Measurements from ENCODE around the gene CDC14B. TPM values are rescaled to one million over a fixed set of nuclear protein-coding genes. Genes with fewer than 3 reads are reported as not detected.

The CDC14B gene
- total RNA-seq, 1 experiment from 2014 or later, result 5.2 TPM

- BruUV-seq (replicated peaks), result no TSS peak
- intact Hi-C loops (cut with micrococcal nuclease; ENCODE audit: unreplicated experiment), result no loop called here
- POLR2A ChIA-PET (ENCODE audit: low non-redundant PET), result no interaction called here
- Histone ChIP-seq H3K9me3 (ENCODE audit: low read depth, low read length, poor library complexity, severe bottlenecking) (no peaks in the 10 kb centered on the region), H3K4me1 (ENCODE audit: insufficient read depth, low read length, poor library complexity, severe bottlenecking) (no peaks in the 10 kb centered on the region), H3K4me3 (ENCODE audit: low read depth, low read length, poor library complexity, severe bottlenecking) (no peak overlapping the region), H3K27ac (ENCODE audit: low read depth, low read length, poor library complexity, severe bottlenecking) (no peak overlapping the region), H3K36me3 (ENCODE audit: insufficient read depth, low read length, poor library complexity, severe bottlenecking) (peaks cover 6% of the 10 kb centered on the region), H3K27me3 (replicated peaks; ENCODE audit: insufficient read depth, low read depth, low read length, poor library complexity) (no peaks in the 10 kb centered on the region)
- CTCF ChIA-PET, result no interaction called here
- no peak for TF ChIP-seq CTCF (conservative IDR thresholded peaks at IDR 0.05; ENCODE audit: low read depth, low read length)
- no peak for TF ChIP-seq EZH2 (IDR thresholded peaks at IDR 0.05; ENCODE audit: borderline replicate concordance, low read depth, low read length, poor library complexity, severe bottlenecking)
- no peak for DNase-seq (ENCODE audit: low spot score)
Measured at GRCh38 chr9:96491079-96491879, 128.4 kb downstream of the CDC14B start.

- intact Hi-C loops (cut with micrococcal nuclease; ENCODE audit: unreplicated experiment), result no loop called here
- no TSS peak for BruUV-seq (replicated peaks)
- Histone ChIP-seq H3K36me3 (ENCODE audit: insufficient read depth, low read length, poor library complexity, severe bottlenecking) (peaks cover 7% of the 10 kb centered on the region), H3K27ac (ENCODE audit: low read depth, low read length, poor library complexity, severe bottlenecking) (no peak overlapping the region), H3K4me1 (ENCODE audit: insufficient read depth, low read length, poor library complexity, severe bottlenecking) (no peaks in the 10 kb centered on the region), H3K4me3 (ENCODE audit: low read depth, low read length, poor library complexity, severe bottlenecking) (no peak overlapping the region), H3K27me3 (replicated peaks; ENCODE audit: insufficient read depth, low read depth, low read length, poor library complexity) (no peaks in the 10 kb centered on the region), H3K9me3 (ENCODE audit: low read depth, low read length, poor library complexity, severe bottlenecking) (no peaks in the 10 kb centered on the region)
- no peak for TF ChIP-seq EZH2 (IDR thresholded peaks at IDR 0.05; ENCODE audit: borderline replicate concordance, low read depth, low read length, poor library complexity, severe bottlenecking)
- no peak for TF ChIP-seq CTCF (conservative IDR thresholded peaks at IDR 0.05; ENCODE audit: low read depth, low read length)
- POLR2A ChIA-PET (ENCODE audit: low non-redundant PET), result no interaction called here
- no peak for DNase-seq (ENCODE audit: low spot score)
- CTCF ChIA-PET, result no interaction called here
Measured at GRCh38 chr9:96490534-96491078, 129.0 kb downstream of the CDC14B start.

- Histone ChIP-seq H3K4me3 (ENCODE audit: low read depth, low read length, poor library complexity, severe bottlenecking) (no peak overlapping the region), H3K27me3 (replicated peaks; ENCODE audit: insufficient read depth, low read depth, low read length, poor library complexity) (no peaks in the 10 kb centered on the region), H3K36me3 (ENCODE audit: insufficient read depth, low read length, poor library complexity, severe bottlenecking) (peaks cover 7% of the 10 kb centered on the region), H3K4me1 (ENCODE audit: insufficient read depth, low read length, poor library complexity, severe bottlenecking) (peaks cover 1% of the 10 kb centered on the region), H3K9me3 (ENCODE audit: low read depth, low read length, poor library complexity, severe bottlenecking) (no peaks in the 10 kb centered on the region), H3K27ac (ENCODE audit: low read depth, low read length, poor library complexity, severe bottlenecking) (no peak overlapping the region)
- BruUV-seq (replicated peaks), result no TSS peak
- CTCF ChIA-PET, result no interaction called here
- TF ChIP-seq CTCF (conservative IDR thresholded peaks at IDR 0.05; ENCODE audit: low read depth, low read length) (no peak), EZH2 (IDR thresholded peaks at IDR 0.05; ENCODE audit: borderline replicate concordance, low read depth, low read length, poor library complexity, severe bottlenecking) (no peak)
- POLR2A ChIA-PET (ENCODE audit: low non-redundant PET), result no interaction called here
- no peak for DNase-seq (ENCODE audit: low spot score)
- intact Hi-C loops (cut with micrococcal nuclease; ENCODE audit: unreplicated experiment), result no loop called here
Measured at GRCh38 chr9:96489482-96489979, 130.1 kb downstream of the CDC14B start.

Data from A673 (cell line).